ENCODE data around the gene ARMC2. TPM values are rescaled to one million over a fixed set of nuclear protein-coding genes. Genes with fewer than 3 reads are reported as not detected.
A peak's percentile ranks its signal among the peaks of the same experiment; 100 is the strongest.

ARMC2 gene
- total RNA-seq, 1 donor from 2014 or later, result 14.0 TPM

GRCh38 chr6:108832738-108833137 lies 15.5 kb upstream of the ARMC2 start:
- no peak for TF ChIP-seq CTCF (IDR thresholded peaks at IDR 0.05; ENCODE audit: borderline replicate concordance)
- Histone ChIP-seq H3K27ac (replicated peaks) (no peak overlapping the region), H3K4me3 (no peak overlapping the region), H3K36me3 (no peaks in the 10 kb centered on the region), H3K9me3 (replicated peaks) (no peaks in the 10 kb centered on the region), H3K4me1 (peaks cover 9% of the 10 kb centered on the region), H3K27me3 (ENCODE audit: low read depth) (no peaks in the 10 kb centered on the region)
- DNase-seq, result no peak
- intact Hi-C loops (cut with micrococcal nuclease), result no loop called here

GRCh38 chr6:108835218-108835850 lies 12.9 kb upstream of the ARMC2 start:
- peak; percentile 91 for DNase-seq
- intact Hi-C loops (cut with micrococcal nuclease), result no loop called here
- peak; percentile 96 for TF ChIP-seq CTCF (IDR thresholded peaks at IDR 0.05; ENCODE audit: borderline replicate concordance)
- Histone ChIP-seq H3K4me1 (peaks cover 9% of the 10 kb centered on the region), H3K27me3 (ENCODE audit: low read depth) (no peaks in the 10 kb centered on the region), H3K9me3 (replicated peaks) (no peaks in the 10 kb centered on the region), H3K27ac (replicated peaks) (peak overlapping the region; percentile 36), H3K36me3 (no peaks in the 10 kb centered on the region), H3K4me3 (no peak overlapping the region)

GRCh38 chr6:108836061-108836460 lies 12.2 kb upstream of the ARMC2 start:
- H3K27me3 ChIP-seq (ENCODE audit: low read depth), result no peaks in the 10 kb centered on the region
- H3K36me3 ChIP-seq, result no peaks in the 10 kb centered on the region
- intact Hi-C loops (cut with micrococcal nuclease), result loop anchor here (2.0 kb wide), 1 partner anchor 293 kb away; no protein-coding TSS in a partner anchor
- peaks cover 9% of the 10 kb centered on the region for H3K4me1 ChIP-seq
- TF ChIP-seq CTCF (IDR thresholded peaks at IDR 0.05; ENCODE audit: borderline replicate concordance), result no peak
- H3K4me3 ChIP-seq, result no peak overlapping the region
- no peaks in the 10 kb centered on the region for H3K9me3 ChIP-seq (replicated peaks)
- no peak overlapping the region for H3K27ac ChIP-seq (replicated peaks)
- no peak for DNase-seq

GRCh38 chr6:108837236-108837971 lies 10.8 kb upstream of the ARMC2 start:
- no peak for TF ChIP-seq CTCF (IDR thresholded peaks at IDR 0.05; ENCODE audit: borderline replicate concordance)
- Histone ChIP-seq H3K9me3 (replicated peaks) (no peaks in the 10 kb centered on the region), H3K36me3 (no peaks in the 10 kb centered on the region), H3K4me3 (no peak overlapping the region), H3K27ac (replicated peaks) (peak overlapping the region; percentile 1), H3K27me3 (ENCODE audit: low read depth) (no peaks in the 10 kb centered on the region), H3K4me1 (peaks cover 9% of the 10 kb centered on the region)
- no peak for DNase-seq
- intact Hi-C loops (cut with micrococcal nuclease), result loop anchor here (2.0 kb wide), 1 partner anchor 295 kb away; no protein-coding TSS in a partner anchor

- no peak overlapping the region for H3K4me3 ChIP-seq
- no peak for TF ChIP-seq CTCF (IDR thresholded peaks at IDR 0.05; ENCODE audit: borderline replicate concordance)
- H3K4me1 ChIP-seq, result peaks cover 9% of the 10 kb centered on the region
- DNase-seq, result no peak
- no peaks in the 10 kb centered on the region for H3K36me3 ChIP-seq
- peak overlapping the region; percentile 1 for H3K27ac ChIP-seq (replicated peaks)
- no peaks in the 10 kb centered on the region for H3K9me3 ChIP-seq (replicated peaks)
- intact Hi-C loops (cut with micrococcal nuclease), result no loop called here
- no peaks in the 10 kb centered on the region for H3K27me3 ChIP-seq (ENCODE audit: low read depth)
These were observed 10.0 kb upstream of the ARMC2 start for GRCh38 chr6:108838101-108838717.

All from left ventricle myocardium inferior (tissue), 1 donor.